Germinal center (tissue), 1 donor: ENCODE data around the gene PRR18.

Experiments
- DNase-seq: peaks from one replicate; pipeline ENCODE4 v3.0.0; 2012; ENCODE audit warnings: mixed read lengths, low spot score

PRR18 gene

DNA sequence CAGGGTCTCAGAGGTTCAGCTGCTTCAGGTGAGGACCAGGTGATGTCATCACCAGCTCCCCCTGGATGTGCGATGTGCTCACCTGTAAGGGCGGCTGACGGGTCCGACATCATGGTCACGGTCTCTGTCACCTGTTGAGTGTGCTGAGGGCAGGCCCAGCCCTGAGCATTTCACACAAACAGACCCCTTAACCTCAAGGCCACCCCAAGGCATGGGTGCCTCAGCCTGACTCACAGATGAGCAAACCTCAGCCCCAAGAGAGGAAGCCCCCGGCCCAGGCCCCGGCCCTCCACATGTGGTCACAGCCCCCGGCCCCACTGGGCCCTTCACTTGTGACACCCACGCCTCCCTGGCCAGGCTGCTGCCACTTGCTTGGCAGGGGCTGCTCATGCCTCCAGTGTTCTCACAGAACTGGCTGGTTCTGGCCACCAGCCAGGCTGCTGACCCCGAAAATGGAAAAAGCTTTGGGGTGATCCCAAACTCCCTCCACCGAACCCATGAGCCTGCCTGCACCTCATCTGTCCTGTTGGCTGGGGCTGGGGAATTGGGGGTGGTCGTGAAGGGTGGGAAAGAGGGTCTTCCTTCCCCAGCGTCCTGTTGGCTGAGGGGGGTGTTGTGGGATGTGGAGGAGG, 33.3 kb downstream of the PRR18 start:
- DNase-seq: no peak

GRCh38 chr6:166274163-166274562, 34.0 kb downstream of the PRR18 start:
- DNase-seq: no peak

- no peak for DNase-seq
These were observed 36.8 kb downstream of the PRR18 start for GRCh38 chr6:166271376-166271765.

DNA sequence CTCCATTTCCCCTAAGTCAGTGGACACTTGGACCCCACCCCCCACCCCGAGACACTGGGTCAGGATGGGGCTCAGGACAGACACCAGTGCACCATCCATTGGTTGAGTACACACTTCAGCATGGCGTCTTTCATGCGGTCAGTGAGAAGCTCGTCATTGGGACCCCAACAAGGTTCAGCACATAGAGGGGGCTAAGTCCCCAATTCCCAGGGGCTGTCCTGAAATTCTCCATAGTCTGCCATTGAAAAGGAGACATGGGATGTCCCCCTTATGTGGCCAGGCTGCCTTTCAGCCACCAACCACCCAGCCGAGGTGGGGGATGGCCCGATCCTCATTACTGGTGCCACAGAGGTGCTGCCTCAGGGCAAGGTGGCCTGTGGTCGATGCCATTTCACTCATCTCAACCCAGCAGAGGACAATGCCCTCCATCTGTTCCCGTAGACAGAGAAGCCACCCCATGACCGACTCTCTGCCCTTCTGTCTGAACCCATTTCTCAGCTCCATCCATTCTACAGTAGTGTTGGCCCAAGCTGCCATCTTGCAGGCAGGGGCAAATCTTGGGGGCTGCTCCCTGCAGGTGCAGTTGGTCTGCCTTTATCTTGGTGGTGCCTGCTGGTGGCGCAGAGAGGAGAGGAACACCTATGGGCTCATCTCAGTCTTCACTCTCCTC, 37.4 kb downstream of the PRR18 start:
- DNase-seq: no peak

DNA sequence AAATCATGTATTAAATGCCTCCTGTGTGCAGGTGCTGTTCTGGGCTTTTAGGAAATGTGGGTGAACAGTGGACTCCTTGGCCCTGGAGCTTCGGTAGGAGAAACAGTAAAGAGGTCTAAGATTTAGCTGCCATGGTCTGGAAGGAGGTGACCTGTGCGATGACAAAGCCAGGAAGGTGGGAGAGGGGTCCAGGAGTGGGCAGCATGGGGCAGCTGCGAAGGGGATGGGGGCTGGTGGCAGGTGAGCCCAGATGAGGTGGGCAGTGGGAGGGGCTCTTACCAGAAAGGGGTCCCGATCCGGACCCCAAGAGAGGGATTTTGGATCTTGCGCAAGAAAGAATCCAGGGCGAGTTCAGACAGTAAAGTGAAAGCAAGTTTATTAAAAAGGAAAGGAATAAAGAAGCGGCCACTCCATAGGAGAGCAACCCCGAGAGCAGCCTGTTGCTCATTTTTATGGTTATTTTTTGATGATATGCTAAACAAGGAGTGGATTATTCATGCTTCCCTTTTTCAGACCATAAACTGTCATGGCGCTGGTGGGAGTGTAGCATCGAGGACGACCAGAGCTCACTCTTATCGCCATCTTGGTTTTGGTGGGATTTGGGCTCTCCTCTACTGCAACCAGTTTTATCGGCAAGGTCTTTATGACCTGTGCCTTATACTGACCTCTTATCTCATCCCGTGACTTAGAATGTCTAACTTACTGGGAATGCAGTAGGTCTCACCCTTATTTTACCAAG, 38.7 kb downstream of the PRR18 start:
- DNase-seq: no peak

DNA sequence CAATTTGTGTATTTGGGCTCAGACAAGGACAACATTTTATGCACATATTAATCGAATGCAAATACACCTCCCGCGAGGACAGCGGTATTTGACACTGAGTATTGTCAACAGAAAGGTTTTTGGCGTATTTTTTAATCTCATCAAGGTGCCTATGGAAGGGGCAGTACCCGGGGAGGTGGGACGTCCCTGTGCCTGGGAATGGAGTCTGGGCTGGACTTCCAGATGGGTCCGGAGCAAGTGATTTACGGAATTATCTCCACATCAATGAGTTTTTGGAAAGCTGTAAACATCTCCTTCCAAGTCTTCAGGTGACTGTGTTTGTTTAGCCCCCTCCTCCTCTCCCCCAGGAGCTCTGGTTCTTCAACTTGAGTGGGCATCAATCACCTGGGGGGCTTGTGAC, 39.8 kb downstream of the PRR18 start:
- no peak for DNase-seq

DNA sequence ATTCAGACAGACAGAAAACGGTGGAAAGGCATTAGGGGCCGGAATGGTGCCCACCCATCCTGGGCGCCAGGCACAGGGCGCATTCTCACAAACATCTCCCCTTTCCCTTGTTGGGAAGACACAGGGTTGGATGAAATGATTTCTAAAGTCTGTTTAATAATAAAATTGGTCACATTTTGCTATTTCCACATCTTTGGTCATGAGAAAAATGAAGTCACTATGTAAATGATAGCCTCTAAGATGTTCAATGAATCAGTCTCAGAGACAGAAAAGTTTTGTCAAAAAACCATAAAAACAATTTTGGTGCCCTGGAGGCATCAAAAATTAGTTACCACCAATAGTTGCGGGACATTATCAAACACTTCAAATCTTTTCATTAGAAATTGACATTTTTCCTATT, 40.7 kb downstream of the PRR18 start:
- DNase-seq: no peak

- DNase-seq: no peak
These were observed 41.9 kb downstream of the PRR18 start for GRCh38 chr6:166266336-166266735.

DNA sequence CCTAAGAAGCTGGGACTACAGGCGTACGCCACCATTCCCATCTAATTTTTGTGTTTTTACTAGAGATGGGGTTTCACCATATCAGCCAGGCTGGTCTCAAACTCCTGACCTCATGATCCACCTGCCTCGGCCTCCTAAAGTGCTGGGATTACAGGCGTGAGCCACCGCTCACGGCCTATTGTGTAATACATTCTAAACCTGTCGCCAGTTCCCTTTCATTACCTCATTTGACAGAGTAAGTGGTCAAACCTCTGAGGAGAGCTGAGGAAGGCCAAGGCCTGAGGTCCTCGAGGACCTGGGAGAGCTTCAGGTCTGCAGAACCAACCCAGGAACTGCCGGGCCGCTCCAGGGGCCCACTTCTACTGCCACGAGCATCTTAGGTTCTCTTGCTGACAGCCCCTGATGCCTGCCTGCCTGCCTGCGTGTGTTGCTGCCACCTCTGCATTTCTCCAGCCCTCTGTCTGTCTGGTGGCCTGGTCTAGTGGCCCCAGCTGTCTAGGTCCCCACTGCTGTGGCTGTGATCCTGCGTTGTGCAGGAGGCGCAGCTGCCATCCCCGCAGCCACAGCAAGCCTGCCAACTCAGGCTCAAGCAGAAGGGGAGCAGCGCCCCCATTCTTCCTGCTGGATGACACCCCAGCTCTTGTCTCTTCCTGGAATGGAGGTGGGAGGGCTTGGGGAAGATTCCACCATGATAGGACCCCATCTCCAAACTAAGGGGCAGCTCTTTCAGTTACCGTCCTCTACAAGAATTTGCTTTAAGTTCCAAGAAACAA, 45.3 kb downstream of the PRR18 start:
- no peak for DNase-seq

GRCh38 chr6:166259296-166259977, 48.8 kb downstream of the PRR18 start:
- no peak for DNase-seq

DNA sequence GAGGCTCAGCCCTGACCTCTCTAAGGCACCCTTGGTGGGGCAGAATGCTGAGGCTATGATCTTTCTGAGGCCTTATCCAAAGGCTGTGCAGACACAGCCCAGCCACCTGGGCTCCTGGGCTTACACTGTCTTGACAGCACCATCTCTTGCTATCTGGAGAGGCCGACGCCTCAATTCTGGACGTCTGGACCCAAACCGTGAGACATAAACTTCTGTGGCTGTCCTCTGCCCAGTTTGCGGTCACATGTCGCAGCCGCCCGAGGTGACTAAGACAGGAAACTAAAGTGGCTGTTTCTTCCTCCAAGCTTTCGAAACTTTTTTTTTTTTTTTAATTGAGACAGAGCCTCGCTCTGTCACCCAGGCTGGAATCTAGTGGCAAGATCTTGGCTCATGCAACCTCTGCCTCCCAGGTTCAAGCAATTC, 49.3 kb downstream of the PRR18 start:
- no peak for DNase-seq

DNA sequence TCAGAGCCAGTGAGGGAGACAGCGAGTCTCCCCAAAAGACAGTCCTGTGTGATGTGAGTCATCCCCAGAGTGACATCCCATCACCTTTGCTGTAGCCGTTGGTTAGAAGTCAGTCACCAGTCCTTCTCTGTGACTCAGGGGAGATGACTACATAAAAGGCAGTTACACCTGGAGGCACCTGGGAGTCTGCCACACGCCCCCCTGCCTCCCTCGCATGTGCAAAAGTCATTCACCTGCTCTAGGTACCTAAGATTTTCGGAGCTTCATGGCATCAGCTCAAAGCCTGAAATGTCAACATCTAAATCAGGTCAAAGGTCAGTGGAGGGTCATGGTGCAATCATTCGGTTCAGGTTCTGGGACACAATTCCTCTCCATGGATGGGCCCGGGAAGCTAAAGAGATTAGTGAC, 50.3 kb downstream of the PRR18 start:
- no peak for DNase-seq
